ENCODE data around the gene ASIC2.

GRCh38 chr17:33198954-33199353 is 94.1 kb downstream of the ASIC2 start:
- TF ChIP-seq SRF (IDR thresholded peaks at IDR 0.05; ENCODE audit: low read depth) (no peak), CTCF (IDR thresholded peaks at IDR 0.05 in 2 of 3, conservative IDR thresholded peaks at IDR 0.05 in 1 of 3; ENCODE audit: borderline replicate concordance in 1 of 3, insufficient read depth in 1 of 3, low read depth in 2 of 3, low read length in 2 of 3) (no peak), MAX (IDR thresholded peaks at IDR 0.05) (no peak), CEBPB (IDR thresholded peaks at IDR 0.05; ENCODE audit: low read depth) (no peak), ELF1 (IDR thresholded peaks at IDR 0.05; ENCODE audit: borderline replicate concordance, low read depth) (no peak), RAD21 (IDR thresholded peaks at IDR 0.05; ENCODE audit: low read depth) (no peak), POLR2AphosphoS5 (IDR thresholded peaks at IDR 0.05; ENCODE audit: low read depth, low read length) (no peak), POLR2A (IDR thresholded peaks at IDR 0.05; ENCODE audit: borderline replicate concordance, extremely low read depth, insufficient read depth, insufficient read length) (no peak), YY1 (IDR thresholded peaks at IDR 0.05; ENCODE audit: extremely low read depth, insufficient replicate concordance, low read depth, low read length) (no peak), EZH2 (IDR thresholded peaks at IDR 0.05) (no peak), ZNF274 (IDR thresholded peaks at IDR 0.05; ENCODE audit: low read depth, low read length) (no peak)
